Measurements from ENCODE around the gene COMMD7. TPM values are rescaled to one million over a fixed set of nuclear protein-coding genes. Genes with fewer than 3 reads are reported as not detected.

The COMMD7 gene
- total RNA-seq, 1 donor, result 61.2 TPM

DNA sequence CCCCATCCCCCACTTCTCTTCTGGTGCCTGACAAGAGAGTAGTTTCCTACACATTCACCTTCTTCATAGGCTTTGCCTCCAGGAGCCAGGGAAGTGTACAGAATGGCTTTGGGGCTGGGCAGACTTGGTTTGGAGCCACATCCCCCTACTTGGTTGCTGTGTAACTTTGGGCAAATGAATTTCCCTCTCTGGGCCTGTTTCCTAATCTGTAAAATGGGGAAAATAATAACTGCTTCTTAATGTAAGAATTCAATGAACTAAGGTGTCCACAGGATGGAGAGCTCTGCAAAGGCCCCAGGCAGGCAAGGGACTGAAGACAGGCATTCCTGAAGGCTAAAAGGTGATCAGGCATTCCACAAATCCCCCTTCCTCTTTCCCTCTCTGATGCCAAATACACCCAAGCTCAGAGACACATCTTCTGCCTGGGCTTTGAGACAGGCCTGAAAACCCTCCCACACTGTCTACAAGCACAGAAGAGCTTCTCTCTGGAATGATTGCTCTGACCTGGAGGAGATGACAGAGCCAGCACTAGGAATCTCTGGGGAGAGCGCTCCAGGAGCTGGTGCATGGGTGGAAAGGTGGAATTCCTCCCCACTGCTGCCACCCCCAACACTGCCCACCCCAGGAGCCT lies 62.6 kb downstream of the COMMD7 start:
- peak; percentile 43 for DNase-seq (ENCODE audit: insufficient read length, low spot score, missing footprints)

DNA sequence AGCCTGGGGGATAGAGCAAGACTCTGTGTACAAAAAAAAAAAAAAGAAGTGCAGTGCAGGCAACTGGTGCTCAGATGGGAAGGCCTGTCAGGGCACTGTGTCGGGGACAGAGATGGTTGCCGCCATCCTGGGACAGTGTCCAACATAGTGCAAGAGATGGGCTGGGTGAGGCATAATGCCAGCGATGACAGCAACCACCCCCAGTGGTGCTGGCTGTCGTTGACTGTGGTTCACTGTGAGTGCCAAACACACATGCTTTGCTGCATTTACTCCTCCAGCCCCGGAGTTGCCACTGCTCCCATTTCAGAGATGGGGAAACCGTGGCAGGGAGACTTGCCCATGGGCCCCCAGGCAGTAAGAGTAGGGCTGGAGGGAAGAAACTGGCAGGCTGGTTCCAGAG lies 64.3 kb downstream of the COMMD7 start:
- peak; percentile 50 for DNase-seq (ENCODE audit: insufficient read length, low spot score, missing footprints)
- Histone ChIP-seq H3K36me3 (ENCODE audit: insufficient read depth, low read length) (no peaks in the 10 kb centered on the region), H3K4me1 (ENCODE audit: insufficient read depth, low read length) (peaks cover 5% of the 10 kb centered on the region), H3K4me3 (ENCODE audit: insufficient read depth, low read length) (no peak overlapping the region), H3K27me3 (ENCODE audit: insufficient read depth, low read length) (peaks cover under 1% of the 10 kb centered on the region), H3K9me3 (ENCODE audit: low read depth, low read length) (no peaks in the 10 kb centered on the region), H2AFZ (ENCODE audit: low read length) (no peak overlapping the region), H4K20me1 (ENCODE audit: insufficient read depth, low read length) (no peaks in the 10 kb centered on the region), H3K79me2 (ENCODE audit: insufficient read depth, low read length) (no peaks in the 10 kb centered on the region), H3K27ac (ENCODE audit: low read depth, low read length) (no peak overlapping the region), H3K4me2 (ENCODE audit: insufficient read depth, low read length) (no peak overlapping the region)
- TF ChIP-seq, protein P1, sequence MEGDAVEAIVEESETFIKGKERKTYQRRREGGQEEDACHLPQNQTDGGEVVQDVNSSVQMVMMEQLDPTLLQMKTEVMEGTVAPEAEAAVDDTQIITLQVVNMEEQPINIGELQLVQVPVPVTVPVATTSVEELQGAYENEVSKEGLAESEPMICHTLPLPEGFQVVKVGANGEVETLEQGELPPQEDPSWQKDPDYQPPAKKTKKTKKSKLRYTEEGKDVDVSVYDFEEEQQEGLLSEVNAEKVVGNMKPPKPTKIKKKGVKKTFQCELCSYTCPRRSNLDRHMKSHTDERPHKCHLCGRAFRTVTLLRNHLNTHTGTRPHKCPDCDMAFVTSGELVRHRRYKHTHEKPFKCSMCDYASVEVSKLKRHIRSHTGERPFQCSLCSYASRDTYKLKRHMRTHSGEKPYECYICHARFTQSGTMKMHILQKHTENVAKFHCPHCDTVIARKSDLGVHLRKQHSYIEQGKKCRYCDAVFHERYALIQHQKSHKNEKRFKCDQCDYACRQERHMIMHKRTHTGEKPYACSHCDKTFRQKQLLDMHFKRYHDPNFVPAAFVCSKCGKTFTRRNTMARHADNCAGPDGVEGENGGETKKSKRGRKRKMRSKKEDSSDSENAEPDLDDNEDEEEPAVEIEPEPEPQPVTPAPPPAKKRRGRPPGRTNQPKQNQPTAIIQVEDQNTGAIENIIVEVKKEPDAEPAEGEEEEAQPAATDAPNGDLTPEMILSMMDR (IDR thresholded peaks at IDR 0.05; ENCODE audit: extremely low read depth, low read depth, low read length), result no peak

More for the DNA sequence above, 62.6 kb downstream of the COMMD7 start:
- H3K36me3 ChIP-seq (ENCODE audit: insufficient read depth, low read length), result no peaks in the 10 kb centered on the region
- H3K4me2 ChIP-seq (ENCODE audit: insufficient read depth, low read length), result no peak overlapping the region
- H2AFZ ChIP-seq (ENCODE audit: low read length), result no peak overlapping the region
- no peak overlapping the region for H3K4me3 ChIP-seq (ENCODE audit: insufficient read depth, low read length)
- peaks cover 9% of the 10 kb centered on the region for H3K4me1 ChIP-seq (ENCODE audit: insufficient read depth, low read length)
- H3K79me2 ChIP-seq (ENCODE audit: insufficient read depth, low read length), result no peaks in the 10 kb centered on the region
- H4K20me1 ChIP-seq (ENCODE audit: insufficient read depth, low read length), result no peaks in the 10 kb centered on the region
- H3K27ac ChIP-seq (ENCODE audit: low read depth, low read length), result no peak overlapping the region
- TF ChIP-seq, protein P1 (IDR thresholded peaks at IDR 0.05; ENCODE audit: extremely low read depth, low read depth, low read length), result no peak
- no peaks in the 10 kb centered on the region for H3K9me3 ChIP-seq (ENCODE audit: low read depth, low read length)
- H3K27me3 ChIP-seq (ENCODE audit: insufficient read depth, low read length), result no peaks in the 10 kb centered on the region

DNA sequence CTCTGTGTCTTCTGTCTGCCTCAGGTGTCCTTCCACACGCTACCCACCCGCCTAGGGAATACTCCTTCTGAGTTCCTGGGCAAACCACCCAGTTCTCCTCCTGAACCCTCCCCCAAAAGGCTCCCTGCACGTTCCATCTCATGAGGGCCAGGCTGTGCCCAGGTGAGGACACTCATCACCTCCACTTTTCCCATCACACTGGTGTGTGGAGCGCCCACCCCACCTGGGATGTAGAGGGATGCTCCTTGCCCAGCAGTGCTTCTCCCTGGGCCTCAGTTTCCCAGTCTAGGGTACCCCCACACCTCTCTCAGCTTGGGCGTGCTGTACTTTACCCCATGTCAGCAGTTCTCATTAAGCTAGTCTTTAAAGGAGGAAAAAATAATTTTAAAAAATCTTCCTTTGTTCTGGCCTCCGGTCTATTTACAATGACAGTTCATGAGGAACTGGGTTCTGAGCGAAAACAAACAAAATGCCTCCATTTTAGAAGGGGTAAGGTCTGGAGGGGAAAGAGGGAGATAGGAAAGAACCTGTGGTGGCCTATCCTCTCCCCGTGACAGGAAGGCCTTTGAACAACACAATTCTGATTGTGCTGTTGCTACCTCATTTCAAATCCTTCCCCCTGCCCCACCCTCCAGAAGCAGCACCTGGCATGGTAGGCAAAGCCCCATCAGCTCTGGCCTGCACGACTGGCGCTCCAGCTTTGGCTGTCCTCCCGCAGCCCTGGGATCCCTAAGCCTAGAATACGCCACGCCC lies 67.9 kb downstream of the COMMD7 start:
- H3K4me3 ChIP-seq (ENCODE audit: insufficient read depth, low read length), result no peak overlapping the region
- H3K27ac ChIP-seq (ENCODE audit: low read depth, low read length), result no peak overlapping the region
- H3K27me3 ChIP-seq (ENCODE audit: insufficient read depth, low read length), result peaks cover 3% of the 10 kb centered on the region
- H3K4me2 ChIP-seq (ENCODE audit: insufficient read depth, low read length), result no peak overlapping the region
- no peak overlapping the region for H2AFZ ChIP-seq (ENCODE audit: low read length)
- H3K9me3 ChIP-seq (ENCODE audit: low read depth, low read length), result no peaks in the 10 kb centered on the region
- H3K4me1 ChIP-seq (ENCODE audit: insufficient read depth, low read length), result peaks cover 5% of the 10 kb centered on the region
- TF ChIP-seq, protein P1 (IDR thresholded peaks at IDR 0.05; ENCODE audit: extremely low read depth, low read depth, low read length), result no peak
- no peaks in the 10 kb centered on the region for H4K20me1 ChIP-seq (ENCODE audit: insufficient read depth, low read length)
- H3K79me2 ChIP-seq (ENCODE audit: insufficient read depth, low read length), result no peaks in the 10 kb centered on the region
- no peaks in the 10 kb centered on the region for H3K36me3 ChIP-seq (ENCODE audit: insufficient read depth, low read length)
- peak; percentile 11 for DNase-seq (ENCODE audit: insufficient read length, low spot score, missing footprints)

DNA sequence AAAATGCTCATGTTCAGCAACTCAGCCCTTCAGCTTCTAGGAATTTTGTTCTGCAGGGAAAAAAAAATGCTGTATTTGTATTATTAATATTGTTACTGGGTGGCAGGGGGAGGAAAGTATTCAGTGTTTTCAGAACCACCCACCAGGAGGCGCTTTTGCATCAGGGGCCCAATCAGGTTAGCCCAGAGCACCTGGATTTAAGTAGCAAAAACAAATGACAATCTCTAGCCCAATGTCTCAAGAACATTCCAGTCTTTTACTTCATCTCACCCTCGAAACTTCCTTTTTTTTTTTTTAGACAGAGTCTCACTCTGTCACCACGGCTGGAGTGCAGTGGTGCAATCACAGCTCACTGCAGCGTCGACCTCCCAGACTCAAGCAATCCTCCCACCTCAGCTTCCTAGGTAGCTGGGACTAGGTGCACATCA lies 68.9 kb downstream of the COMMD7 start:
- no peaks in the 10 kb centered on the region for H3K9me3 ChIP-seq (ENCODE audit: low read depth, low read length)
- DNase-seq (ENCODE audit: insufficient read length, low spot score, missing footprints), result peak; percentile 93

More for the DNA sequence above, 68.9 kb downstream of the COMMD7 start:
- TF ChIP-seq, protein P1 (IDR thresholded peaks at IDR 0.05; ENCODE audit: extremely low read depth, low read depth, low read length), result peak; percentile 87
- no peak overlapping the region for H3K27ac ChIP-seq (ENCODE audit: low read depth, low read length)
- no peaks in the 10 kb centered on the region for H3K36me3 ChIP-seq (ENCODE audit: insufficient read depth, low read length)
- no peak overlapping the region for H3K4me3 ChIP-seq (ENCODE audit: insufficient read depth, low read length)
- H3K79me2 ChIP-seq (ENCODE audit: insufficient read depth, low read length), result no peaks in the 10 kb centered on the region
- peaks cover 5% of the 10 kb centered on the region for H3K4me1 ChIP-seq (ENCODE audit: insufficient read depth, low read length)
- peaks cover 3% of the 10 kb centered on the region for H3K27me3 ChIP-seq (ENCODE audit: insufficient read depth, low read length)
- H2AFZ ChIP-seq (ENCODE audit: low read length), result no peak overlapping the region
- H3K4me2 ChIP-seq (ENCODE audit: insufficient read depth, low read length), result no peak overlapping the region
- no peaks in the 10 kb centered on the region for H4K20me1 ChIP-seq (ENCODE audit: insufficient read depth, low read length)
